Effector memory CD4-positive, alpha-beta T cell (primary cell): ENCODE results near the gene DYRK1B.
"Not testable (repeated sequence)": the region's sequence is repeated elsewhere in the genome, so short reads cannot be mapped to it uniquely, and the experiment has no call there.

Experiments
- DNase-seq, 3 donors: peaks; one replicate each; pipeline ENCODE4 v3.0.0-alpha.2; 2020
- H3K27ac ChIP-seq: 2 replicates; pipeline ENCODE4 v1.7.0; 2013; ENCODE audit warnings: mild to moderate bottlenecking, low read length, moderate library complexity; ENCODE audit not compliant: insufficient read depth, poor library complexity, severe bottlenecking
- H3K27me3 ChIP-seq: replicated peaks from 2 replicates; pipeline ENCODE4 v1.7.0; 2013; ENCODE audit warnings: mild to moderate bottlenecking, low read length; ENCODE audit not compliant: insufficient read depth, control insufficient read depth, poor library complexity, severe bottlenecking
- H3K36me3 ChIP-seq: 2 replicates; pipeline ENCODE4 v1.7.0; 2013; ENCODE audit warnings: mild to moderate bottlenecking, low read length, moderate library complexity; ENCODE audit not compliant: control insufficient read depth, insufficient read depth
- H3K4me1 ChIP-seq: 2 replicates; pipeline ENCODE4 v1.7.0; 2013; ENCODE audit warnings: low read length, mild to moderate bottlenecking; ENCODE audit not compliant: control insufficient read depth, insufficient read depth, poor library complexity, severe bottlenecking
- H3K4me3 ChIP-seq: 2 replicates; pipeline ENCODE4 v1.7.0; 2013; ENCODE audit warnings: low read length, low read depth, mild to moderate bottlenecking; ENCODE audit not compliant: insufficient read depth, poor library complexity, severe bottlenecking
- H3K9me3 ChIP-seq: 2 replicates; pipeline ENCODE4 v1.7.0; 2013; ENCODE audit warnings: mild to moderate bottlenecking, low read length, moderate library complexity; ENCODE audit not compliant: control insufficient read depth

Gene DYRK1B

GRCh38 chr19:39875401-39875864, 41.5 kb upstream of the DYRK1B start:
- not testable (repeated sequence) for H3K27me3 ChIP-seq, H3K4me3 ChIP-seq, H3K27ac ChIP-seq, H3K36me3 ChIP-seq, H3K4me1 ChIP-seq, DNase-seq, H3K9me3 ChIP-seq

GRCh38 chr19:39874404-39874803, 40.4 kb upstream of the DYRK1B start:
- Histone ChIP-seq H3K9me3 (no peaks in the 10 kb centered on the region), H3K27me3 (no peaks in the 10 kb centered on the region), H3K36me3 (no peaks in the 10 kb centered on the region), H3K4me1 (no peaks in the 10 kb centered on the region), H3K4me3 (no peak overlapping the region), H3K27ac (no peak overlapping the region)
- DNase-seq, result no peak

GRCh38 chr19:39873385-39873784, 39.4 kb upstream of the DYRK1B start:
- no peak for DNase-seq
- Histone ChIP-seq H3K4me1 (no peaks in the 10 kb centered on the region), H3K9me3 (no peaks in the 10 kb centered on the region), H3K27ac (no peak overlapping the region), H3K4me3 (no peak overlapping the region), H3K27me3 (no peaks in the 10 kb centered on the region), H3K36me3 (no peaks in the 10 kb centered on the region)

DNA sequence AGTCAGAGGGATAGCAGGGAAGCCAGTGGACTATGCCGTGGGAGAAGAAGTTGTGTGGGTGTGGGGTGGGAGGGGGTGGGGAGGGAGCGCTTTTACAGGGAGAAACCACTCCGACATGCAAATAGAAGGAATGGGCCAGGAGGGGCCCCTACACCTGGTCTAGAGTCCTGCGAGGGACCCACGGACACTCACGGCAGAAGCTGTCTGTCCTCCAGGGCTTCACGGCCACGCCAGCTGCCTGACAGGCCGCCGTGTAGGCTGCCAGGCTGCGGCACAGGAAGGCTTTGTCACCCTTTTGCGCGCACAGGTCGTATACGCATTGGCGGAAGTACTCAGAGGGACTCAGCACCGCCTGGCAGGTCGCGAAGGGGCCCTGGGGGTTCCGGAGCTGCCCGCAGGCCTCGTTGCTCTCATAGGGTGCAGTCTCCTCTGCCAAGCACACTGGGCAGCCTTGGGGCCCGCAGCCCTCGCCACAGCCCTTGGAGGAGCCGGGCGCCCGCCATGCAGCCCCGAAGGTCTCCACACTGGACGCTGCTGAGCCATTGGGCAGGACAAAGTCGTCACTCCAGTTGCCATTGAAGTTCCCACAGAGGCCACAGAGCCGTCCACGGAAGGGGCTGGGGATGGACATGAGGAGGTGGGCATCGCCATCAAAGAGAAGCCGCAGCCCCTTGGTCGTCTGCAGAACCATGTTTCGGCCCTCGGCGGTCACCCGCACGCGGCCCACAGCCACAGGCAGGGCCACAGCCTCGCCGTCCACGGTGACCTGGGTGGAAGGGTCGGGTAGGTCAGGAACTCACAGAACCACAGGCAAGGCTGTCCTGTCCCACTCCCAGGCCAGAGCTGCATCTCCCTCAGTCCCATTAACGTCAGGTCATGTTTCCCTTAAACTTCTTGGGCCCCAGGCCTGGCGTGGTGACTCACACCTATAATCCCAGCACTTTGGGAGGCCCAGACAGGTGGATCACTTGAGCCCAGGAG, 38.2 kb upstream of the DYRK1B start:
- Histone ChIP-seq H3K27ac (no peak overlapping the region), H3K9me3 (no peaks in the 10 kb centered on the region), H3K4me1 (no peaks in the 10 kb centered on the region), H3K27me3 (no peaks in the 10 kb centered on the region), H3K36me3 (no peaks in the 10 kb centered on the region), H3K4me3 (no peak overlapping the region)
- no peak for DNase-seq

- H3K4me1 ChIP-seq, result no peaks in the 10 kb centered on the region
- no peaks in the 10 kb centered on the region for H3K36me3 ChIP-seq
- DNase-seq, result no peak
- no peak overlapping the region for H3K4me3 ChIP-seq
- H3K27me3 ChIP-seq, result no peaks in the 10 kb centered on the region
- no peaks in the 10 kb centered on the region for H3K9me3 ChIP-seq
- no peak overlapping the region for H3K27ac ChIP-seq
Observed at GRCh38 chr19:39871362-39871761, 37.4 kb upstream of the DYRK1B start.

DNA sequence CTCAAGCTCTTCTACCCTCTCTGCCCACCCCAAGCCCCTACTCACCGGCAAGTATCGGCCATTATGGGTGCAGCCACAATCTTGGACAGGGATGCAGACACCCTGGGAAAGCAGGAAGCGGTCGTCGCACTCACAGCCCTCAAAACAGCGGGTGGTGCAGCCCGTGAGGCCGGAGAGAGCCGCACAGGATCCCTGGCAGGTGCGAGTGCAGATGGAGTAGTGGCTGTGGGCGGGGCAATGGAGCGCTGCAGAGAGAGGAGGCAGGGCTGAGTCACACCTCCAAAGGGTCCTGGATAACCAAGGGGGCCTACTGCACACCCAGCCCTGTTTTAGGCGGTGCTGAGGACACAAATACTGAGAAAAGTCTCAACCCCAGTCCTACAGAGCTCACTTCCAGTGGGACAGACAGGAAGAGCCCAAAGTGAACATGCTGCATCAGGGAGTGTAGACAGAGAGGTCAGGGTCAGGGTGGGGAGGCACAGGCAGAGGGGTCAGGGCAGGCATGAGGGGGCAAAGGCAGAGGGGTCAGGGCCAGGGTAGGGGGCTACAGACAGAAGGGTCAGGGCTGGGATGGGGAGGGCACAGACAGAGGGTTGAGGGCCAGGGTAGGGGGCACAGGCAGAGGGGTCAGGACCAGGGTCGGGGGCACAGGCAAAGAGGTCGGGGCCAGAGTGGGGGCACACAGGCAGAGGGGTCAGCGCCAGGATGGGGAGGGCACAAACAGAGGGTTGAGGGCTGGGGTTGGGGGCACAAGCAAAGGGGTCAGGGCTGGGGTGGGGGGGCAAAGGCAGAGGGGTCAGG, 36.4 kb upstream of the DYRK1B start:
- DNase-seq, result no peak
- Histone ChIP-seq H3K4me1 (no peaks in the 10 kb centered on the region), H3K36me3 (no peaks in the 10 kb centered on the region)

GRCh38 chr19:39867952-39868351, 34.0 kb upstream of the DYRK1B start:
- H3K4me1 ChIP-seq, result no peaks in the 10 kb centered on the region
- H3K27me3 ChIP-seq, result no peaks in the 10 kb centered on the region
- DNase-seq, result no peak
- no peaks in the 10 kb centered on the region for H3K9me3 ChIP-seq
- no peak overlapping the region for H3K4me3 ChIP-seq
- H3K36me3 ChIP-seq, result no peaks in the 10 kb centered on the region
- H3K27ac ChIP-seq, result no peak overlapping the region

More for the DNA sequence above, 36.4 kb upstream of the DYRK1B start:
- Histone ChIP-seq H3K9me3 (no peaks in the 10 kb centered on the region), H3K4me3 (no peak overlapping the region), H3K27ac (no peak overlapping the region), H3K27me3 (no peaks in the 10 kb centered on the region)

GRCh38 chr19:39867133-39867532, 33.2 kb upstream of the DYRK1B start:
- Histone ChIP-seq H3K27ac (no peak overlapping the region), H3K27me3 (no peaks in the 10 kb centered on the region), H3K36me3 (no peaks in the 10 kb centered on the region), H3K4me3 (no peak overlapping the region), H3K4me1 (no peaks in the 10 kb centered on the region), H3K9me3 (no peaks in the 10 kb centered on the region)
- no peak for DNase-seq

DNA sequence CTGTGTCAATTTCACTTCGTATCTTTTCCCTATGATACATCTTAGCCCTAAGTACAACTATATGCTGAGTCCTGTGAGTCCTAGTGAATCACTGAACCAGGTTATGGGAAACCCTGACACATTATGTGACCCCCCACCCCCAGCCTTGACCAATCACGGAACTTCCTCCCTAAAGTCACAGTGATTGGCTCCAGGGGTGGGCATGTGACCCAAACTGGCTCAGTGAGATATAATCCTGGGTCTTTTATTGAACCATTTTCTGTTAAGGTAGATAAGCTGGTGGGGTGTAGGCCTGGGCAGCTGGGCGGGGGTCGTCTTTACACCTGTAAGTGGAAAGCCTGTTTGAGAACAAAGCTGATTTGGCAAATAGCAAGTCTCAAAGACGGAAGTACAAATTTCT, 32.0 kb upstream of the DYRK1B start:
- Histone ChIP-seq H3K27me3 (no peaks in the 10 kb centered on the region), H3K36me3 (no peaks in the 10 kb centered on the region), H3K4me3 (no peak overlapping the region), H3K9me3 (no peaks in the 10 kb centered on the region), H3K4me1 (no peaks in the 10 kb centered on the region), H3K27ac (no peak overlapping the region)
- no peak for DNase-seq

- H3K27me3 ChIP-seq, result no peaks in the 10 kb centered on the region
Observed at GRCh38 chr19:39865186-39865585, 31.2 kb upstream of the DYRK1B start.

More at GRCh38 chr19:39865186-39865585, 31.2 kb upstream of the DYRK1B start:
- Histone ChIP-seq H3K36me3 (no peaks in the 10 kb centered on the region), H3K9me3 (no peaks in the 10 kb centered on the region), H3K4me1 (no peaks in the 10 kb centered on the region), H3K27ac (no peak overlapping the region), H3K4me3 (no peak overlapping the region)
- no peak for DNase-seq
